Prostate gland (tissue), 2 donors: ENCODE data around the gene CUL7.

Source experiments
- CTCF ChIP-seq, 4 experiments: fragments of 200-600 bp in 2 of 4; fragments of 450-650 bp in 2 of 4; sonication (generic) in 2 of 4; IDR thresholded peaks; 1 replicate in 3 of 4; 2 replicates in 1 of 4; pipeline ENCODE4 v1.5.1; 2016 to 2019; ENCODE audit warnings: antibody characterized with exemption in 4 of 4, mild to moderate bottlenecking in 2 of 4, moderate library complexity in 2 of 4
- POLR2A ChIP-seq: fragments of 450-650 bp; IDR thresholded peaks from one replicate; pipeline ENCODE4 v1.6.1; 2016; ENCODE audit warnings: antibody characterized with exemption, mild to moderate bottlenecking
- POLR2AphosphoS5 ChIP-seq: sonication (generic); formaldehyde crosslinking; IDR thresholded peaks from one replicate; pipeline ENCODE4 v1.6.1; 2017; ENCODE audit warnings: antibody characterized with exemption

GRCh38 chr6:43062818-43063217 is 9.2 kb upstream of the CUL7 start:
- no peak for TF ChIP-seq POLR2AphosphoS5
- no peak for TF ChIP-seq CTCF (IDR thresholded peaks at IDR 0.05)
- TF ChIP-seq POLR2A, result no peak
